HL-60 (cell line): ENCODE data around the gene ACER1.

Source experiments
- DNase-seq, 2 experiments: peaks; one replicate each; pipeline ENCODE4 v3.0.0-alpha.2; 2010 to 2020; ENCODE audit warnings: low read depth in 1 of 2, low spot score in 1 of 2
- H3K27ac ChIP-seq: fragments of 250-450 bp; sonication (Bioruptor Pico); replicated peaks from 2 replicates; pipeline ENCODE4 v1.5.1; 2020; ENCODE audit warnings: mild to moderate bottlenecking, moderate library complexity
- H3K27me3 ChIP-seq: fragments of 250-450 bp; sonication (Bioruptor Pico); 2 replicates; pipeline ENCODE4 v1.5.1; 2021; ENCODE audit warnings: mild to moderate bottlenecking, moderate library complexity; ENCODE audit not compliant: insufficient read depth, poor library complexity, severe bottlenecking
- H3K4me3 ChIP-seq: replicated peaks from 2 replicates; pipeline ENCODE4 v1.5.1; 2011; ENCODE audit warnings: mild to moderate bottlenecking, control low read depth, low read length; ENCODE audit not compliant: insufficient read depth
- CTCF ChIP-seq: IDR thresholded peaks from one replicate; pipeline ENCODE4 v1.5.1; 2011; ENCODE audit warnings: low read length, control low read depth, inconsistent platforms; ENCODE audit not compliant: insufficient read depth
- GABPA ChIP-seq: IDR thresholded peaks from 2 replicates; pipeline ENCODE4 v1.6.1; 2012; ENCODE audit warnings: low read depth
- POLR2AphosphoS5 ChIP-seq: IDR thresholded peaks from 2 replicates; pipeline ENCODE4 v1.6.1; 2012; ENCODE audit warnings: low read depth
- REST ChIP-seq: IDR thresholded peaks from 2 replicates; pipeline ENCODE4 v1.6.1; 2012; ENCODE audit warnings: low read depth; ENCODE audit not compliant: insufficient replicate concordance
- SPI1 ChIP-seq: IDR thresholded peaks from 2 replicates; pipeline ENCODE4 v1.6.1; 2012; ENCODE audit warnings: low read depth, mild to moderate bottlenecking, borderline replicate concordance

The ACER1 gene

GRCh38 chr19:6272411-6272791, 61.0 kb downstream of the ACER1 start:
- no peak overlapping the region for H3K4me3 ChIP-seq
- peak overlapping the region; percentile 59; the same call in 1 of the 2 replicates for H3K27ac ChIP-seq
- DNase-seq = no peak
- no peak for TF ChIP-seq CTCF
- no peak for TF ChIP-seq SPI1
- TF ChIP-seq POLR2AphosphoS5 = no peak
- no peak for TF ChIP-seq GABPA
- TF ChIP-seq REST = no peak
- H3K27me3 ChIP-seq = no peaks in the 10 kb centered on the region

GRCh38 chr19:6271721-6272410, 61.5 kb downstream of the ACER1 start:
- TF ChIP-seq POLR2AphosphoS5 (no peak), GABPA (no peak), SPI1 (no peak), REST (no peak), CTCF (no peak)
- Histone ChIP-seq H3K27ac (0 out of 2 replicates have a peak overlapping the region, but pooled peaks have one; percentile 3), H3K27me3 (no peaks in the 10 kb centered on the region), H3K4me3 (no peak overlapping the region)
- DNase-seq = no peak

- Histone ChIP-seq H3K4me3 (no peak overlapping the region), H3K27ac (0 out of 2 replicates have a peak overlapping the region, but pooled peaks have one; percentile 3), H3K27me3 (no peaks in the 10 kb centered on the region)
- no peak for DNase-seq
- TF ChIP-seq SPI1 (no peak), GABPA (no peak), POLR2AphosphoS5 (no peak), REST (no peak), CTCF (no peak)
Measured at GRCh38 chr19:6271251-6271650, 62.2 kb downstream of the ACER1 start.
